Measurements from ENCODE around the gene KIF26A.

Gene KIF26A

DNA sequence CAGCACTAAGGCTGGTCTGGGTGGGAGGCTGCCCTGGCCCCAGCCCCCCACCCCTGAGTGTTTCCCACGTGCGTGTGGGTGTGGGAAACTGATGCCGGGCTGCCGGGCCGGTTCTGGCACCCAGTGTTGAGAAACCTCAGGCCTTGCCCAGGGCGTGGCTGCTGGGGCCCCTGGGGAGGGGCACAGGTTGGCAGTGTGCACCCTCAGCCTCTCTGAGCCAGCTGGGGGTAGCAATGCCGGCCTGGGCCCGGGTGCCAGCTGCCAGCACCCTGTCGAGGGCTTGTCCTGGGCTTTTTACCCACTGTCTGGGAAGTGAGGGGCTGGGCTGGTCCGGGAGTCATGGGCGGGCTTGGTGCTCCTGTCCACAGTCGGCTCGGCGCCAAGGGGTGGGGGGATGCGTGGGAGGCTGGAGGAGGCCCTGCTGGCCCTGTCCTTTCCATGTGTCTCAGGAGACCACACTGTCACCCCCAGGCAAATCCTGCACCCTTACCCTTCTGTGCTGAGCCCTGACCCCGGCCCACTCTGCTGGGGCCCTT is 37.2 kb upstream of the KIF26A start:
- no peak for DNase-seq (ENCODE audit: low read depth in 2 of 2)

- no peak for DNase-seq (ENCODE audit: low read depth in 2 of 2)
Observed at GRCh38 chr14:104101651-104102281, 36.6 kb upstream of the KIF26A start.

DNA sequence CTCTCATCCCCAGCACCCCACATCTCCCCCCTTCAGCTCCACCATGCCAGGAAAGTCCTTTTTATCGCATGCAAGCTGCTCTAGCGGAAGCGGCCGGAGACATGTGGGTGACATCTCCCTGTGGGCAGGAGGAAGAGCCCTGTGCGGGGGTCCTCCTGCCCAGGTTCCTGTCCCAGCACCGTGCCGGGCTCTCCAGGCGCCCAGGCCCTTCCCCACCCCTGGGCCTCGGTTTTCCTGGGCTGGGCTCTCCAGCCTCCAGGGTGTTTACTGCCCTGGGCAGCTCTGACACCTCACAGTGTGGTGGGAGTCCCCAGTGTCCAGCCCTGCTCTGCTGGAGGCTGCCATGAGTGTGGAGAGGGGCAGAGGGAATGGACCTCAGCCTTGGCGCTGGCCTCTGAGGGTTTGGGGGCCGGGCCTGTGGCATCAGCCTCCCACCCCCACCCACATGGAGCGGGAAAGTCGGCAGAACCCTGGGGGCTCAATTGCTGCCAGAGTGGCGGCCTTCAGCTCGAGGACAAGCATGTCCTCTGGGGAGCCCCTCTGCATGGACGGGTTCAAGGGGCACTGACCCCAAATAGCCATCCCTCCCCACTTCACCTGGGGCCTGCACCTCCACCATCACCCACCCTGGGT is 36.0 kb upstream of the KIF26A start:
- no peak for DNase-seq (ENCODE audit: low read depth in 2 of 2)

GRCh38 chr14:104103061-104103445 is 35.3 kb upstream of the KIF26A start:
- DNase-seq (ENCODE audit: low read depth in 2 of 2), result no peak

GRCh38 chr14:104103446-104104075 is 34.8 kb upstream of the KIF26A start:
- no peak for DNase-seq (ENCODE audit: low read depth in 2 of 2)

- no peak for DNase-seq (ENCODE audit: low read depth in 2 of 2)
Observed at GRCh38 chr14:104104076-104104901, 34.1 kb upstream of the KIF26A start.

- no peak for DNase-seq (ENCODE audit: low read depth in 2 of 2)
Observed at GRCh38 chr14:104105071-104105821, 33.1 kb upstream of the KIF26A start.

GRCh38 chr14:104105822-104106470 is 32.4 kb upstream of the KIF26A start:
- DNase-seq (ENCODE audit: low read depth in 2 of 2), result no peak

DNA sequence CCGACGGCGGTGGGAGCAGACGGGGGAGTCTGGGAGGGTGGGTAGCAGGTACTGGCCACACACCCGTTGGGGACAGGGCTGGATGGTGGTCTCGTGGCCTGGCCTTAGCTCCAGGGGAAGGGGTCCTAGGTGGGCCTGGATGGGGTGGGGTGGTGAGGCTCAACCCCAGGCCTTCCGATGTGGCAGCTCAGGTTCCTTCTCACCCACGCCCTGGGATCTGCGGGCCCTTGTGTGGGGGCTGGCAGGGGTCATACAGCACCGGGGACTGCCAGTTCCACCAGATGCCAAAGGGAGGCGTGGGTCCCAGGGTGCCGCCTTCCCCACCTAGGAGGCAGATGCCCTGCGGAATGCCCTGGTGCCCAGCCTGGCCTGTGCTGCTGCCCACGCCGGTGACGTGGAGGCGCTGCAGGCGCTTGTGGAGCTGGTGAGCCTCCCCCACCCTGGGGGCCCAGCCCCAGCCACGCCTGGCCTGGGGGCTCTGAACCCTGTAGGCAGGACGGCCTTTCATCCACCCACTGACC is 31.9 kb upstream of the KIF26A start:
- no peak for DNase-seq (ENCODE audit: low read depth in 2 of 2)

DNA sequence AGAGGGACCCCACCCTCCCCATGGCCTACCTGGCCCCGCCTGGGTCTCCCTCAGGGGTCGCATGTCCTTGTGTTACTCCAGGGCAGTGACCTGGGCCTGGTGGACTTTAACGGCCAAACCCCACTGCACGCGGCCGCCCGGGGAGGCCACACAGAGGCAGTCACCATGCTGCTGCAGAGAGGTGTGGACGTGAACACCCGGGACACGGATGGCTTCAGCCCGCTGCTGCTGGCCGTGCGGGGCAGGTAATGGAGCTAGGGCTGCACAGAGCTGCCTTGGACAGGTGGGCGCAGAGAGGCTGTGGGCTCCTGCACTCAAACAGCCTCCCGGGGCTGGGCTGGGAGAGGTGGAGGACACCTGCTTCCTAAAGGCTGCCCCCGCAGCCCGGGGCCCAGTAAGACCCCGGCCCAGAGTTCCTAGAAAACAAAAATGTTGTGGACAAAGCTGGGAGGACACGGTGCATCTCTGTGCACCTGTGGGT is 31.2 kb upstream of the KIF26A start:
- DNase-seq (ENCODE audit: low read depth in 2 of 2), result no peak

GRCh38 chr14:104107611-104108569 is 30.5 kb upstream of the KIF26A start:
- DNase-seq (ENCODE audit: low read depth in 2 of 2), result no peak

DNA sequence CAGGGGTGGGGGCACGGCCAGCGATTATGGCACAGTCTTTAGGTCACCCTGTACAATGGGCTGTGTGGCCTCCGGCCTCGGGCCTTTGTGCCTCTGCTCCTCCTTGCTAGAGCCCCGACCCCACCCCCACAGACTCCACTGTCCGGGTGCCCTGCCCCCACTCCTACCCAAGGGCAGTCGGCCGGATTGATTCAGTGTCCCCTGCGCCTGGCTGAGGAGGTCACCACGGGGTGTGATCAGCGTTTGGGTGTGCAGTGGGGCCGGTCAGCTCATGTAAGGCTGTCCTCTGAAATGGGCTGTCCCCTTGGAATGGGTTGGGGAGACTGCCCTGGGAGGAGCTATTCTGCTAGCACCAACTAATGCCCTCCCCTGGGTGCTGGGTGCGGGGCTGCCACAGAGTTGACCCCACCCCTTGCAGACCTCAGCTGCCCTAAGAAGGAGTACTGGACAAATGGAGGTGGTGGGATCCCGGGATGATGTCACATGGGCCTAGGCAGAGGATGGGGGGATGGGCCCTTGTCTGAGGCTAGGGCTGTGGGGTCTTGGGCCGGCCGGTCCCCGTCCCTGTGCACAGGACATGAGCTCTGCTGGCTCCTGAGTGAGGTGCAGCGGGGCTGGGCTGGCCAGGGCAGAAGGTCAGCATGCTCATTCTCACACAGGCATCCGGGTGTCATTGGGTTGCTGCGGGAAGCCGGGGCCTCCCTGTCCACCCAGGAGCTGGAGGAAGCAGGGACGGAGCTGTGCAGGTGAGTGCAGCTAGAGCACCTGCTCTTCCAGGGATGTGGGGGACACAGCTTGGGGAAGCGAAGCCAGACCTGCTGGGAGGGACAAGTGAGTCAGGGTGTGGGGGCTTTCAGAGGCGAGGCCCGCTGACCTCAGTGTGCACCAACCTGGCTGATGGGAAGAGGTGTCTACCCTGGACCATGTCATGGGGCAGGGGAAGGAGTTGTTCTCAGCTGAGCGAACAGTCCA is 29.5 kb upstream of the KIF26A start:
- no peak for DNase-seq (ENCODE audit: low read depth in 2 of 2)

- no peak for DNase-seq (ENCODE audit: low read depth in 2 of 2)
Observed at GRCh38 chr14:104109731-104110361, 28.5 kb upstream of the KIF26A start.

DNA sequence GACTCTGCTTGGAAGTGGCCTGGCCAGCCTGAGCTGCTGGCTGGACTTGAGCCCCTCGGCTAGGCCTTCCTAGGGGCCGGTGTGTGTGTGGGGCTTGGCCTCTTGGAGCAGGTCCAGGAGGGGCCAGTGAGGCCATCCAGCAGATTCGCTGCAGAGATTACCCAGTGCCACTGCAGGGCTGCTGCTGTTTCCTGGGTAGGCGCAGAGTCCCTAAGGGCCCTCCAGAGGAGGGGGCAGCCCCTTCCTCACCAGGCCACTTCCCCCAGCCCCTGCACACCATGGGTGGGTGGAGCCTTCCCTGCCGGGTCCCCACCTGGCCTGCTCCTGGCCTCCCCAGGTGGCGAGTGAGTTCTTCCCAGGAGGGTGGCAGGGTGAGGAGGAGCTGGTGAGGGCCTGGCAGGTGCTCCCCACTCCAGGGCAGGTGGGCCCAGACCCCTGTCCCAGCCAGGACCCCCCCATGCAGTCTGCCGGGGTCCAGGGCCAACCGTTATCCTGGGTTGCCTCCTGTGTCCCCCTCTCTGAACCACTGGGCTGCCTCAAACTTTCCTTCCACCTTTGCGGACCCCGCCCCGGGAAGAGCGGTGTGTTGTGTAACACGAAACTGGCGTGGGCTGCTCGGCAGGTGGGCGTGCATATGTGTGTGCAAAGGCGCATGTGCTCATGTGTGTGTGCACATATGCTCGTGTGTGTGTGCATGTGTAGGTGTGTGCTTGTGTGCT is 27.7 kb upstream of the KIF26A start:
- no peak for DNase-seq (ENCODE audit: low read depth in 2 of 2)

GRCh38 chr14:104111301-104112112 is 26.9 kb upstream of the KIF26A start:
- no peak for DNase-seq (ENCODE audit: low read depth in 2 of 2)

GRCh38 chr14:104112113-104112505 is 26.3 kb upstream of the KIF26A start:
- DNase-seq (ENCODE audit: low read depth in 2 of 2), result no peak

Measured in activated CD4-positive, alpha-beta T cell treated with anti-CD3 and anti-CD28 coated beads for 24 hours (primary cell).